WI38 (cell line): ENCODE data around the gene DNAAF8.

Experiments used
- H3K4me3 ChIP-seq: 2 replicates; pipeline ENCODE4 v1.5.1; 2011; ENCODE audit warnings: low read depth, mild to moderate bottlenecking, control low read depth, low read length
- TF ChIP-seq, protein P1 (sequence below): IDR thresholded peaks from 2 replicates; pipeline ENCODE4 v1.5.1; 2012; ENCODE audit warnings: low read depth, mild to moderate bottlenecking, control low read depth, low read length

Gene DNAAF8

DNA sequence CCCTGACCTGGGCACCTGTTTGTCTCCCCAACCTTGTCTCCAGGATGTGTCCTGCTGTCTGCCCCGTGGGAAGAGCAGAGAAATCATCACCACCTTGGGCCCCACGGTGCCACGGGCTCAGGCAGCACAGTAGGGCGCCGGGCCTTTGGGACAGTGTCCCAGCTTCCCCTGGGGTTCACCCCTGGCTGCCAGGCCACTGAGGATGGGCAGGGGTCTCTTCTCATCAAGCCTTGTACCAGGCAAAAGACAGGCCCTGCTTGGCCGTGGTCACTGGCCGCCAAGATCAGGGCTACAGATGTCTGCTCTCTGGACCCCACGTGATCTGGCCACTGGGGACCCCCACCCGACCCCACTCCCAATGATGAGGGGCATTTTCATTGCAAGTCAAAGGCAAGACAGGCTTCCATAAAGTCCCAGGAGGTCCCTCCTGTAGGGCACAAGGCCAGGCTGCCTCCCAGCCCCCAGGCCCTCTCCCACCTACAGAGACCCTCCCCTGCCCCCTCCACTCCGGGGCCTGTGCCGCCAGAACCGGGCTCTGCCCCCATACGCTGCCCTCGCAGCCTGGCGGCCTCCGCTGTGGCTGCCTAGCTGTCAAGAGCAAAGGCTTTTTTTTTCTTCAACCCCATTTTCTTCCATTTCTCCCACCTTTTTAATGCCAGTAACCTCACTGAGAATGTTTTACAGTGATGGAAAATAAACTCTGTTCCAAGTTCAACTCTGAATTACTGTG is 14.5 kb downstream of the DNAAF8 start:
- TF ChIP-seq, protein P1, sequence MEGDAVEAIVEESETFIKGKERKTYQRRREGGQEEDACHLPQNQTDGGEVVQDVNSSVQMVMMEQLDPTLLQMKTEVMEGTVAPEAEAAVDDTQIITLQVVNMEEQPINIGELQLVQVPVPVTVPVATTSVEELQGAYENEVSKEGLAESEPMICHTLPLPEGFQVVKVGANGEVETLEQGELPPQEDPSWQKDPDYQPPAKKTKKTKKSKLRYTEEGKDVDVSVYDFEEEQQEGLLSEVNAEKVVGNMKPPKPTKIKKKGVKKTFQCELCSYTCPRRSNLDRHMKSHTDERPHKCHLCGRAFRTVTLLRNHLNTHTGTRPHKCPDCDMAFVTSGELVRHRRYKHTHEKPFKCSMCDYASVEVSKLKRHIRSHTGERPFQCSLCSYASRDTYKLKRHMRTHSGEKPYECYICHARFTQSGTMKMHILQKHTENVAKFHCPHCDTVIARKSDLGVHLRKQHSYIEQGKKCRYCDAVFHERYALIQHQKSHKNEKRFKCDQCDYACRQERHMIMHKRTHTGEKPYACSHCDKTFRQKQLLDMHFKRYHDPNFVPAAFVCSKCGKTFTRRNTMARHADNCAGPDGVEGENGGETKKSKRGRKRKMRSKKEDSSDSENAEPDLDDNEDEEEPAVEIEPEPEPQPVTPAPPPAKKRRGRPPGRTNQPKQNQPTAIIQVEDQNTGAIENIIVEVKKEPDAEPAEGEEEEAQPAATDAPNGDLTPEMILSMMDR = no peak
- H3K4me3 ChIP-seq = no peak overlapping the region

DNA sequence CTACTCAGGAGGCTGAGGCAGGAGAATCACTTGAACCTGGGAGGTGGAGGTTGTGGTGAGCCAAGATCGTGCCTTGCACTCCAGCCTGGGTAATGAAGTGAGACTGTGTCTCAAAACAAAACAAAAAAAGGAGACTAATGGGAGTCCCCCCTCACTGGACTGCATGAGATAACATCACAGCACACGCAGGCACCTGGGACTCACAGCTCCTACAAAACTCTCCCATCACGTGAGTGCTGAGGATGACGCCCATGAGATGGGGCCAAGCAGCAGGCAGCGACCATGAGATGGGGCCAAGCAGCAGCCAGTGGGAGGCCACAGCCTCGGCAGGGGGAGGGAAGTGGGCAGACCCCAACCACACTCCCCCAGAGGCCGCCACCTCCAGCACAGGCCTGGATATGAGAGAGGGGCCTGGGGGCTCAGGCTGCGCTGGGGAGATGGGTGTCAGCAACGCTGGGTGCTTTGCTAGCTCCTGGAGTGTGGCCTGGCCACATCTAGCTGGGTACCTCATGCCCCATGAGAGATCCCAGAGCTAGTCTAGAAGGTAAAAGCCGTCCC is 15.4 kb downstream of the DNAAF8 start:
- H3K4me3 ChIP-seq = no peak overlapping the region
- TF ChIP-seq, protein P1 = no peak

GRCh38 chr16:4750896-4751295 is 16.6 kb downstream of the DNAAF8 start:
- TF ChIP-seq, protein P1 = no peak
- H3K4me3 ChIP-seq = no peak overlapping the region

- TF ChIP-seq, protein P1 = no peak
- no peak overlapping the region for H3K4me3 ChIP-seq
Measured at GRCh38 chr16:4752351-4753100, 18.2 kb downstream of the DNAAF8 start.

- TF ChIP-seq, protein P1 = no peak
- H3K4me3 ChIP-seq = no peak overlapping the region
Measured at GRCh38 chr16:4753227-4753626, 18.9 kb downstream of the DNAAF8 start.

DNA sequence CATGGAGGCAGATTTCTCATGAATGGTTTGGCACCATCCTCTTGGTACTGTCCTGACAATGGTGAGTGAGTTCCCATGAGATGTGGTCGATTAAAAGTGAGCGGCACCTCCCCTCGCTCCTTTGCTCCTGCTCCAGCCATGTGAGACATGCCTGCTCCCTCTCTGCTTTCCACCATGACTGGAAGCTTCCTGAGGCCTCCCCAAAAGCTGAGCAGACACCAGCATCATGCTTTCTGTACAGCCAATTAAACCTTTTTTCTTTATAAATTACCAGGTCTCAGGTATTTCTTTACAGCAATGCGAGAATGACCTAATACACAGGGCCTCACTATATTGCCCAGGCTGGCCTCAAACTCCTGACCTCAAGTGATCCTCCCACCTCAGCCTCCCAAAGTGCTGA is 20.5 kb downstream of the DNAAF8 start:
- TF ChIP-seq, protein P1 = no peak
- no peak overlapping the region for H3K4me3 ChIP-seq

- TF ChIP-seq, protein P1 = no peak
- H3K4me3 ChIP-seq = no peak overlapping the region
Measured at GRCh38 chr16:4755687-4756086, 21.4 kb downstream of the DNAAF8 start.
